Cerebellar cortex (tissue), 1 donor: ENCODE results near the gene ASIC2.

Source experiments
- DNase-seq: peaks from one replicate; pipeline ENCODE4 v3.0.0-alpha.2; 2015; ENCODE audit warnings: low spot score

Gene ASIC2

GRCh38 chr17:33202796-33203495 is 90.1 kb downstream of the ASIC2 start:
- DNase-seq: no peak

- DNase-seq: peak; percentile 16
Observed at GRCh38 chr17:33202021-33202420, 91.1 kb downstream of the ASIC2 start.

- DNase-seq: no peak
Observed at GRCh38 chr17:33201283-33201682, 91.8 kb downstream of the ASIC2 start.

- DNase-seq: no peak
Observed at GRCh38 chr17:33200587-33200986, 92.5 kb downstream of the ASIC2 start.

- DNase-seq: no peak
Observed at GRCh38 chr17:33199571-33200510, 93.3 kb downstream of the ASIC2 start.

- no peak for DNase-seq
Observed at GRCh38 chr17:33198954-33199353, 94.1 kb downstream of the ASIC2 start.

- DNase-seq: no peak
Observed at GRCh38 chr17:33197342-33197741, 95.8 kb downstream of the ASIC2 start.

GRCh38 chr17:33196883-33197282 is 96.2 kb downstream of the ASIC2 start:
- DNase-seq: no peak

GRCh38 chr17:33192951-33193911 is 99.9 kb downstream of the ASIC2 start:
- no peak for DNase-seq

GRCh38 chr17:33183487-33184026 is 109.5 kb downstream of the ASIC2 start:
- no peak for DNase-seq

GRCh38 chr17:33179151-33179550 is 113.9 kb downstream of the ASIC2 start:
- no peak for DNase-seq

GRCh38 chr17:33178681-33179080 is 114.4 kb downstream of the ASIC2 start:
- peak; percentile 58 for DNase-seq

GRCh38 chr17:33175562-33175961 is 117.5 kb downstream of the ASIC2 start:
- no peak for DNase-seq

- no peak for DNase-seq
Observed at GRCh38 chr17:33171931-33172330, 121.2 kb downstream of the ASIC2 start.

- no peak for DNase-seq
Observed at GRCh38 chr17:33169580-33170285, 123.4 kb downstream of the ASIC2 start.

- no peak for DNase-seq
Observed at GRCh38 chr17:33167736-33168135, 125.4 kb downstream of the ASIC2 start.

GRCh38 chr17:33166472-33166871 is 126.6 kb downstream of the ASIC2 start:
- DNase-seq: no peak

GRCh38 chr17:33164169-33164881 is 128.8 kb downstream of the ASIC2 start:
- DNase-seq: peak; percentile 86

GRCh38 chr17:33163533-33164168 is 129.4 kb downstream of the ASIC2 start:
- DNase-seq: no peak
